HepG2 (cell line): ENCODE data around the gene TRIM7.
"Not testable (repeated sequence)": the region's sequence is repeated elsewhere in the genome, so short reads cannot be mapped to it uniquely, and the experiment has no call there.

Experiments used
- ARID5B ChIP-seq: IDR thresholded peaks from 2 replicates; pipeline ENCODE4 v1.4.0; 2020; ENCODE audit warnings: mild to moderate bottlenecking, missing genetic modification reagents
- EZH2 ChIP-seq: conservative IDR thresholded peaks from 2 replicates; pipeline ENCODE4 v1.6.1; 2012; ENCODE audit warnings: mild to moderate bottlenecking, low read depth, low read length, moderate library complexity
- KLF15 ChIP-seq: sonication (generic); formaldehyde crosslinking; IDR thresholded peaks from 2 replicates; pipeline ENCODE4 v1.8.1; 2023; ENCODE audit warnings: borderline replicate concordance, mild to moderate bottlenecking, inconsistent platforms, missing genetic modification reagents, mixed read lengths
- POLR2A ChIP-seq, 2 experiments: IDR thresholded peaks; 2 replicates each; pipeline ENCODE4 v1.6.1; 2011; ENCODE audit warnings: low read depth in 2 of 2, low read length in 2 of 2, mild to moderate bottlenecking in 1 of 2, moderate library complexity in 1 of 2; ENCODE audit not compliant: insufficient read depth in 1 of 2
- PPARG ChIP-seq: conservative IDR thresholded peaks from 2 replicates; pipeline ENCODE4 v1.6.1; 2016; ENCODE audit warnings: missing biosample characterization, missing genetic modification reagents
- RFX1 ChIP-seq: fragments of 450-650 bp; IDR thresholded peaks from 2 replicates; pipeline ENCODE4 v1.6.1; 2017
- RNF2 ChIP-seq: fragments of 450-650 bp; conservative IDR thresholded peaks from 2 replicates; pipeline ENCODE4 v1.6.1; 2016; ENCODE audit warnings: low read depth
- RORA ChIP-seq: sonication (generic); formaldehyde crosslinking; IDR thresholded peaks from 2 replicates; pipeline ENCODE4 v1.5.0; 2020; ENCODE audit warnings: mild to moderate bottlenecking, missing genetic modification reagents, moderate library complexity
- SMC3 ChIP-seq: IDR thresholded peaks from 2 replicates; pipeline ENCODE4 v1.6.1; 2011; ENCODE audit warnings: low read length, improper control_type of control experiment
- TBX2 ChIP-seq: sonication (generic); formaldehyde crosslinking; IDR thresholded peaks from 2 replicates; pipeline ENCODE4 v1.5.0; 2020; ENCODE audit warnings: missing genetic modification reagents, mild to moderate bottlenecking, borderline replicate concordance
- ZNF20 ChIP-seq: sonication (generic); formaldehyde crosslinking; IDR thresholded peaks from 2 replicates; pipeline ENCODE4 v1.4.0; 2020; ENCODE audit warnings: mild to moderate bottlenecking, moderate library complexity, missing genetic modification reagents
- ZNF3 ChIP-seq: IDR thresholded peaks from 2 replicates; pipeline ENCODE4 v1.7.0; 2017; ENCODE audit warnings: inconsistent platforms
- ZNF746 ChIP-seq: sonication (generic); formaldehyde crosslinking; IDR thresholded peaks from 2 replicates; pipeline ENCODE4 v1.8.0; 2022; ENCODE audit warnings: mild to moderate bottlenecking, missing genetic modification reagents

DNA sequence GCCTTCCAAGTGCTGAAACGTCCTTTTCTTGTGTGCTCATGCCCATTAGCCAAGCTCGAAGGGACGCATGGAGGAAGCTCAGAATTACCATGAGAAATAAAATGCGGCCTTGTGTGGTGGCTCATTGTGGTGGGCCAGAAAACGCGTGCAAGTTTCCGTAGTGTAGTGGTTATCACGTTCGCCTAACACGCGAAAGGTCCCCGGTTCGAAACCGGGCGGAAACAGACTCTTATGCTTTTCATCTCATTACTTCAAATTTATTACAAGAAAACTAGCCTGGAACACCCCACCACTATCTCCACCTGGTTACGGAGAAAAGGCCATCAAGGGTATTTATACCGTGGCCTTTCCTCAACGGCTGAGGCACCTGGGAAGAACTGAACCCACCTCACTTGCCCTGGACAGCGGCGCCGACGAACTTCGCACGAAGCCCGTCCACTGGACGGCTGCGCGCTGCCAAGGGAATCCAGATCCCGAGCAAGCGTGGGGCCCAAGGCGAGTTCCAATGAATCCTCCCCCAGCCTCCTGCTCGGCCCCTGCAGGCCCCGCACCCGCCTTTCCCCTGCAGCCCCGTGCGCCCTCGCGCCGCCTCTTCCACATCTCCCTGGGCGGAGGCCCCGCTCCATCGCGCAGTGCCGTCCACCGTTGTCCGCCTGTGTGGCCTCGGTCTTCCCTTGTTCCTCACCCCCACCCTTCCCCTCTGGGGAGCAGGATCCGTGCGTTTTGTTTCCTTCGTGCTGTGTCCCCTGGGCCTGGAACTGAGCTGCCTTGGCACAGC is 35.3 kb downstream of the TRIM7 start:
- not testable (repeated sequence) for TF ChIP-seq RFX1; PPARG (CRISPR knock-in tag); RNF2; ZNF3; EZH2; RORA; ZNF20 (CRISPR knock-in tag); ARID5B (CRISPR knock-in tag); KLF15; ZNF746 (CRISPR knock-in tag); POLR2A (IDR thresholded peaks at IDR 0.05; ENCODE audit: insufficient read depth in 1 of 2, low read depth in 2 of 2, low read length in 2 of 2); TBX2 (CRISPR knock-in tag); SMC3
